Measurements from ENCODE around the gene HMCES.

Gene HMCES

GRCh38 chr3:129304146-129304961, 25.7 kb downstream of the HMCES start:
- DNase-seq (ENCODE audit: low read depth) = no peak

- DNase-seq (ENCODE audit: low read depth) = no peak
Observed at GRCh38 chr3:129304962-129305222, 26.2 kb downstream of the HMCES start.

GRCh38 chr3:129305592-129306091, 27.0 kb downstream of the HMCES start:
- no peak for DNase-seq (ENCODE audit: low read depth)

- no peak for DNase-seq (ENCODE audit: low read depth)
Observed at GRCh38 chr3:129308636-129309035, 30.0 kb downstream of the HMCES start.

- DNase-seq (ENCODE audit: low read depth) = no peak
Observed at GRCh38 chr3:129310111-129311011, 31.7 kb downstream of the HMCES start.

- DNase-seq (ENCODE audit: low read depth) = no peak
Observed at GRCh38 chr3:129311054-129311902, 32.6 kb downstream of the HMCES start.

- DNase-seq (ENCODE audit: low read depth) = no peak
Observed at GRCh38 chr3:129312021-129312639, 33.5 kb downstream of the HMCES start.

- no peak for DNase-seq (ENCODE audit: low read depth)
Observed at GRCh38 chr3:129312671-129313414, 34.2 kb downstream of the HMCES start.

- no peak for DNase-seq (ENCODE audit: low read depth)
Observed at GRCh38 chr3:129313415-129313664, 34.7 kb downstream of the HMCES start.

- no peak for DNase-seq (ENCODE audit: low read depth)
Observed at GRCh38 chr3:129313665-129314385, 35.2 kb downstream of the HMCES start.

- DNase-seq (ENCODE audit: low read depth) = peak; percentile 33
Observed at GRCh38 chr3:129314386-129315222, 35.9 kb downstream of the HMCES start.

- DNase-seq (ENCODE audit: low read depth) = no peak
Observed at GRCh38 chr3:129315223-129315997, 36.7 kb downstream of the HMCES start.

GRCh38 chr3:129315998-129316247, 37.3 kb downstream of the HMCES start:
- DNase-seq (ENCODE audit: low read depth) = no peak

- DNase-seq (ENCODE audit: low read depth) = peak; percentile 81
Observed at GRCh38 chr3:129316248-129317013, 37.8 kb downstream of the HMCES start.

- no peak for DNase-seq (ENCODE audit: low read depth)
Observed at GRCh38 chr3:129317014-129317771, 38.5 kb downstream of the HMCES start.

GRCh38 chr3:129317848-129318247, 39.2 kb downstream of the HMCES start:
- DNase-seq (ENCODE audit: low read depth) = no peak

GRCh38 chr3:129318921-129319320, 40.3 kb downstream of the HMCES start:
- no peak for DNase-seq (ENCODE audit: low read depth)

- no peak for DNase-seq (ENCODE audit: low read depth)
Observed at GRCh38 chr3:129320261-129320660, 41.6 kb downstream of the HMCES start.
